HG02852 (cell line): ENCODE measurements around the gene DOCK8.
A peak's percentile ranks its signal among the peaks of the same experiment; 100 is the strongest.

ENCODE experiments used
- ATAC-seq: cut with Tn5 transposase; IDR thresholded peaks from one replicate; pipeline ENCODE4 v1.9.1; 2021; ENCODE audit warnings: mild to moderate bottlenecking, moderate library complexity; ENCODE audit not compliant: unreplicated experiment

The DOCK8 gene

DNA sequence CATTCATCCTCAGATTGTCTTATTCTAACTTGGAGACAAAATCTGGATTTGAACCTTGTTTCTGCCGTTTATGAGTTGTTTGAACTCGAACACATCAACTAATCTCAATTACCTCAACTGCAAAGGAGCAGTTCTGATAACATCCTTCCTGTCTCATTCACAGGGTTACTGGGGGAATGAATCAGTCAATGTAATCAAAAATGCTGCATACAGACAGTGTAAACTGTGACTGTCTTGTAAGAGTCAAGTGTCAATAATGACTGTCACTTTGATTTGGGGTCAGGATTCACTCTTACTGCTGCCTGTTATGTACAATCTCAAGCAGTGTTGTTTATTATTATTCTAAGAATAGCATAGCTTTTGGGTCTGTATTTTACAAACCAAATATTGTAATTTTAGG, 273.8 kb downstream of the DOCK8 start:
- no peak for ATAC-seq

DNA sequence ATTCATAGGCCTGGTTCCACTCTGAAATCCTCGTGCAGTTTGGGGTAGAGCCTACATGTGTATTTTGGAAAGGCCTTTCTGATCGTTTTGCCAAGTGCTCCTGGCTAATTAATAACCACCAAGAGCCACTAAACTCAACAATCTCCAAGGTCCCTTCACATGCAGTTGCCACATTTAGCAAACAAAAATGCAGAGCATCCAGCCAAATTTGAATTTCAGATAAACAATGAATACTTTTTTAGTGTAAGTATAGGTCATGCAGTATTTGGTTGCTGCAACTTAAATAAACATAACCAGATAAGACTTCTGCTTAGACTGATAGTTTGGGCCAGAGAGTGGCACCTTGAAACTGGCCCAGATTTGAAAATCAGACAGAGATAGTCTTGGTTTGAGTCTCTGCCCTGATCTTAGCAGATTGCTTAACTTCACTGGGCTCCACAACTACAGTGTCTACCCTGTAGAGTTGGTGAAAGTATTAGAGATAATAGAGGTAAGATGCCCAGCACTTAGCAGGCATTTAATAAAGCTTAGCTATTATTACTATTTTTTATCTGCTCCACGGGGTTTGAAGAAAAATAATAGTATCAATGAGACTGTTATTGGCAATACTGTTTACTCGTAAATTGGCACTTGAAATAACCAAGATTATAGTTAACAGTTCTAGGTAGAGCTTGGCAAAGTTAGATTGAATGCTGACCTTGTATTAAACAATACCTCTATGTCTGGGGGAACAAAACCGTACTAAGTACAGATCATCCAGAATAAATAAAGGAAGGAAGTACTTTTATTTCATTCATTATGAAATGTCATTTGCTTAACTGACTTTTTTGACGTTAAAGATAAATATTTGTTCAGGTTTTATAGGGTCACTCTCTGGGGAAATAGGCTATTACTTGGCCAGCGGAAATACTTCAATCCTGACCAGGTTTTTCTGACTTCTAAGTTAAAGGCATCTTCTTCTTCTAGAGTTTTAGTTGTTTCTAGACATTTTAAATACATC, 274.8 kb downstream of the DOCK8 start:
- ATAC-seq = no peak

DNA sequence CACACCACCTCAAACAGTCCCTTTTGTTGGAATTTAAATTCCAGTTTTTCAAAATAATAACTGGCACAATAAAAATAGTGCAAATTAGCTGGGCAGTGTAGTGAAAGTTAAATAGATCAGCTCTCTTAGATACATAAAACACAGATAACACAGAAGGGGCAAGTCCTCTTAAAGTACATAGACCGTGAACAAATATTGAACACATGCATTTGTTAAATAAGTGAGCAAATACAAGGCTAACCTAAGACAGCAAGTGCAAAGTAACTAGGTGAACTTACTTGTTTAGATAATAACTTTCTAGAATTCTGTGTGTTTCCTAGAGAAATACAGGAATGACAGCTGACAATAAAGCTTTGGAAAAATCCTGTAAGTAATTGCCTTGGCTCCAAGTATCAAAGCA, 280.1 kb downstream of the DOCK8 start:
- no peak for ATAC-seq

DNA sequence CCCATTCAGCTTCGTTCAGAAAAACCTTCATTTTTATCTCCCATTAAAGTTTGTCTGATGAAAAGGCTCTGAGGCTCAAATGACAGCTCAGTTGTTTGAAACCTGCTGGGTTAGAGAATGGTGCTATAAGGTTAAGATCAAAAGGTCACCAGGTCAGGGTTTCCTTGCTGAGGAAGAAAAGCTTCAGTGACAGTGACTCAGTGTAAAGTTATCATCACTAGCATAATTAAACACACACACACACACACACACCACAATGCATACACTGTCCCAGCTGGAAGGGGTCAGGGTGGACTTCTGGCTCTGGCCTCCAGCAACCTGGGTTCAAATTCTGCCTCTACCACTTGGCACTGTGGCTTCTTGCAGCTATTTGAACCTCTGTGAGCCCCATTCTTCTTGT, 281.1 kb downstream of the DOCK8 start:
- ATAC-seq = no peak

DNA sequence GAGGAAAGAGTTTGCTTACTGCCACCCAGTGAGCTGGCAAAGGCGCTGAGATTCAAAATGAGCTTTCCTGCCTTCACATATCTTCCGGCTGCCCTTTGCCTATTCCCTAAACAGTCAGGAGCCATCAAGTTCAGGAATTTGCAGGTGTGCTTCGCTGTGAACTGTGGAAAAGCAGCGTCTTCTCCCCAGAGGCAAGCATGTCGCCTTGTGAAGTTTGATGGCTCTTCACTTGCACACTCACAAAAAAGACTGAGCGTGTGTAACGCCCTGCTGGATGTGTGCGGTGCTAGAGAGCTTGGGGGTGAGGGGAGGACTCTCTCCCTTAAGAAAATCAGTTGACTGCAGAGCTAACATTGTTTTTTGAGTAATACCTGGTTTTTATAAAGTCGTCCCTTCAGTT, 288.7 kb downstream of the DOCK8 start:
- ATAC-seq = no peak

DNA sequence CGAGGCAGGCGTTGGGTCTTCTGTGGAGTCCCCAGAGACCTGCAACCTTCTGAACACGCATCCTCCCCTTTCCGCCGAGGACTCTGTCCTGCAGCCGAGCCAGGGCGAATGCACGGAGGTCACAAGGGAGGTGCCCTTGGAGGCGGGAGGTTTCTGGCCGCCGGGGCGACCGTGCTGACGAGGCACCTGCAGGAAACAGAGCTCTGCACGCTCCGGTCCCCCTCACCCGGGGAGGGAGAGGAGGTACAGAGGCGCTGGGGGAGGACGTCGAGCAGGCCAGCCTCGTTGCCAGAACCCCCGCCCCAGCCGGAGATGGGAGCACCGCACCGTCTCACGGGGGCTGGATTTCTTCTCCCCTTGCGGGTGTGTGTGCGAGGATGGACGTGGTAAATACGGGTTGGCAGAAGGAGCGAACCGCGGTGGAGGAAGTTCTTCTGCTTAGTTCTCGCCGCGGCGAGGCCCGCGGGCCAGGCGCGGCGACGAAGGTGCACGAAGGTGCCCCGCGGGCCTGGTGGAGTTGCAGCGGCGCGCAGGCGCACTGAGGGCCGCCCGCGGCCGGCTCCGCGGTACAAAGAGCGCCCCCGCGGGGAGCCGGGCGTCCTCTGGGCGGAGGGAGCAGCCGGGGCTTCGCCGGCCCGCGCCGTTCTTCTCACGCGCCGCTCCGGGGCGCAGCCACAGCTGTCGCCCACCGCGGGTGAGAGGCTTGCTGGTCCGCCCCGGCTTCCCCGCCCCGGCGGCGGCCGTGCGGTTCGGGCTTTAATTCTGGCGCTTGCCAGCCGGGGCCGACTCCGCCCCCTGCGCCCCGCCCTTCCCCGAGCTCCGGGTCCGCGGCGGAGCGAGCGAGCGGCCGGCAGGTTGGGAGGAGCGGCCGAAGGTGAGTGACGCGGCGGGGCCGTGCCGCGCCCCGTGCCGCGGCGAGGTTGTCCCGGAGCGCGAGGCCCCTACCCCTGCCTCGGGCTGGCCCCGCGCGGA, 289.5 kb downstream of the DOCK8 start, which contains the start of gene KANK1:
Gene KANK1, plus strand, starts transcription at position 815 of the 972 bp plus-strand sequence.
- peak; percentile 89 for ATAC-seq

DNA sequence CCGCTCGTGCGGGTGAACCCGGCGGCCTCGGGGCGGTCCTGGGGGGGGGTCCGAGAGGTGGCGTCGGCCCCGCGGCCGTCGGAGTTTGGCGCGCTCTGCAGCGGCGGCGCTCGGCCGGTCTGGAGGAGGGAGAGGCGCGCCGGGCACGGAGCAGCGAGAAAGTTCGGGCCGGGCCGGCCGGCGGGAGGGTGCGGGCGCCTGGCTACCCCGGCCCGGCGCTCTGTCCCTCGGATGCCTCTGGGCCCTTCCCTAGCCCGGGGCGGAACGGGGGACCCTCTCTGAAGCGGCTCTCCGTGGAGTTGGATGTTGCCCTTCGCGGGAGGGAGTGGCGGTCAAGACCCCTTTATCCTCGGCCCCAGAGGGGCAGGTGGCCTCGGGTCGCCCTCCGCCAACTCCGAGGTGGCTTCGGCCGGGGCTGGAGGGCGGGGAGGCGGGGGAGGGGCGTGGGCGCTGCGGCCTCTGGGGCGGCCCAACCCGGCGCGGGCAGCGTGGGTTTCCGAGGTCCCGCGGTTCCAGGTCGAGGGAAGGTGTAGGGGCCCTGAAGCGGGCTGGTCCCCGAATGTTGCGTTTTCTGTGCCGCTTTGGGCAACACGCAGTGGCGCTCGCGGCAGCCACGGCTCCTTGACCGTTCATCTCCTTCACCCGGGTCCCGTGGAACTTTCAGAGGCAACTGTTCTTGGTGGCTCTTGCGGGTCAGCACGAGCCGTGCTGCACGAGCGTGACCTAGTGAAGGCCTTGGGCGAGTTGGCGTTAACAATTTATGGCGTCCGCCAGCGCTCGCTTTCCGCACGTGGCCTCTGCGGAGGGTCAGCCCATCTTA, 290.5 kb downstream of the DOCK8 start:
- ATAC-seq = peak; percentile 27

DNA sequence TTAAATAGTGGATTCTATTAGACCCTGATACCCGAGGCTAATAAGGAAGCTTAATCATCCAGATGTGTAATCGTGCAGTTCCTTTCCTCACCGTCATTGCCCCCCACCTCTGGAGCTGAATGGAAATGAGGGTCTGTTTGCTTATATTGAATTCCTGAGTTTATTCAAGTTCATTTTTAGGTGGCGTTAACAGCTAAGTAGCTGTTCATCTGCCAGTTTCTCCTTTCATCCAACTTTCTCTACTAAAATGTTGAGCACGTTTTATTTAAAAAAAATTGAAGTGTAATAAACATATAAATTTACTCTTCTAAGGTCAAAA, 291.0 kb downstream of the DOCK8 start:
- no peak for ATAC-seq

DNA sequence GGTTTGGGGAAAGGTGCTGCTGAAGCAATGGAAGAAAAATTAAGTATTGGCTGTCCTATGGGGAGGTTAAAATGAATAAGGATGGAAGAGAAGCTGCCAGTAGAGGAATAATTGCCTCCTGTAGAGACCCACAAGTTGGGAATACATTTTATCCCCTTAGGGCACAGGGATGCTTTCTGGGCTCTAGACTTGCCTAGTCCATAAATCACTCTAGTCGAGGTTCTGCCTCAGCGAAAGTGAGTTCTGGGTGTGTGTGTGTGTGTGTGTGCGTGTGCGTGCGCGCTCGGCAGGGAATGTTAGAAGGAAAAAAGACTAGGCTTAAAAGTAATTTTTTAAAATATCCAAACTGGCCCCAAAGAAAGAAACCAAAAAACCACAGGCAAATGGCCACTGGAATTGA, 291.6 kb downstream of the DOCK8 start:
- ATAC-seq = no peak

DNA sequence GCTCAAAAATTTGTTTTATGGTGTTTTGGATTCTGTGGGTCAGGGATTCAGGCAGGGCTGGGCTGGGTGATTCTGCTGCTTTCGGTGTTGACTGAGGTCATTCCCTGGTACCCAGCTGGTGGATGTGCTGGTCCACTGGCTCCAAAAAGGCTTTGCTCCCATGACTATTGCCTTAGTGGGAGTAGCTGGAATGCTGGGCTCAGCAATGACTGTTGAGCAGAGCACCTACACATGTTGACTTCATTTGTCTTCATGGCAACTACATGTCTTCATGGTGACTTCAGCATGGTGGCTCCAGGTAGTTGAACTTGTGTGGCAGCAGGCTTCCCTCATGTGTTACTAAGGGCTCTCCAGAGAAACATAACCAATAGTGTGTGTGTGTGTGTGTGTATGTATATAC, 297.2 kb downstream of the DOCK8 start:
- no peak for ATAC-seq

DNA sequence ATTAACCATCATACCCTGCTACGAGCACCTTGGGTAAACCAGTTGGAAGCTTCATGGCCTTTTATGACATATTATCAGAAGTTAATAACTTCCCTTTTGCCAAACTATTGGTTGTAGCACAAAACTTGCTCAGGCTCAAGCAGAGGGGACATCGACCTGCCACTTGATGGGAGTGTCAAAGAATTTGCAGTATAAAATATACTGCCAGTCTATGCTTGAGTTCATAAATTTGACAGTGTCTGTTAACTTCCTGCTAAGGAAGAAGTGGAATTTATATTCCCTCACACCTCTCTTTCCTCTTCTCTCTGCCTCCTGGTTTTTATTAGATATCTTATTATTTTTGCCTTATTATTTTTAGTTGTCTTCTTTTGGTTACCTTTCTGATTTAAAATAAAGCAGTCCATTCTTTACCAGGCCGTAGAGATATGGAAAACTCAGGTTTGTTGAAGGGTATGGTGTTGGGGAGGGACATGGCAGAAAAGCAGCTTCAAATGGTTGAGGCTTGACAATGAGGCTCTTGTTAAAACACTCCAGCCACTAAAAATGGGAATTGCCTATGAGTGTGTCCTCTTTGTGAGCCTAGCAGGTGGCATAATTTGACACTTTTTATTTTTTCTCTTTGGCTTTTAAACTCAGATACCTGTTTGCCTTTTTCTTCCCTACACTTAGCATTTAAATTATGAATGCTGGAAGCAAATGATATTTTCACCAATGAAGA, 298.0 kb downstream of the DOCK8 start:
- no peak for ATAC-seq
